Forelimb muscle (tissue), 1 donor: ENCODE data around the gene ZFYVE9. TPM values are rescaled to one million over a fixed set of nuclear protein-coding genes. Genes with fewer than 3 reads are reported as not detected.

Source experiments
- DNase-seq: peaks from one replicate; pipeline ENCODE4 v3.0.0-alpha.2; 2013; ENCODE audit warnings: low read depth
- polyA plus RNA-seq: library from polyadenylated mRNA; unstranded; fragments of 120-200 nt; gene quantifications from one replicate; pipeline ENCODE4 v1.2.1, GENCODE V29; 2013; ENCODE audit not compliant: insufficient read length

ZFYVE9 gene
- polyA plus RNA-seq, 1 donor: 19.8 TPM

GRCh38 chr1:52243221-52243987 lies 101.5 kb downstream of the ZFYVE9 start:
- no peak for DNase-seq

GRCh38 chr1:52249831-52250230 lies 107.9 kb downstream of the ZFYVE9 start:
- no peak for DNase-seq

- no peak for DNase-seq
These were observed 111.5 kb downstream of the ZFYVE9 start for GRCh38 chr1:52253421-52253820.

GRCh38 chr1:52259886-52260285 lies 118.0 kb downstream of the ZFYVE9 start:
- no peak for DNase-seq

GRCh38 chr1:52263153-52263910 lies 121.4 kb downstream of the ZFYVE9 start:
- no peak for DNase-seq

GRCh38 chr1:52264530-52265115 lies 122.7 kb downstream of the ZFYVE9 start:
- DNase-seq: no peak

- no peak for DNase-seq
These were observed 124.6 kb downstream of the ZFYVE9 start for GRCh38 chr1:52266507-52266906.

- no peak for DNase-seq
These were observed 126.5 kb downstream of the ZFYVE9 start for GRCh38 chr1:52268372-52268771.

GRCh38 chr1:52281518-52281917 lies 139.6 kb downstream of the ZFYVE9 start:
- no peak for DNase-seq

- no peak for DNase-seq
These were observed 146.4 kb downstream of the ZFYVE9 start for GRCh38 chr1:52288286-52288685.

- DNase-seq: no peak
These were observed 152.7 kb downstream of the ZFYVE9 start for GRCh38 chr1:52294580-52294979.

GRCh38 chr1:52296345-52296744 lies 154.5 kb downstream of the ZFYVE9 start:
- DNase-seq: peak; percentile 9

GRCh38 chr1:52305417-52306226 lies 163.7 kb downstream of the ZFYVE9 start:
- DNase-seq: no peak

GRCh38 chr1:52306227-52307006 lies 164.5 kb downstream of the ZFYVE9 start:
- no peak for DNase-seq

GRCh38 chr1:52321061-52321460 lies 179.2 kb downstream of the ZFYVE9 start:
- DNase-seq: no peak

- DNase-seq: no peak
These were observed 181.8 kb downstream of the ZFYVE9 start for GRCh38 chr1:52323731-52324130.

- DNase-seq: no peak
These were observed 183.9 kb downstream of the ZFYVE9 start for GRCh38 chr1:52325786-52326185.

- DNase-seq: no peak
These were observed 186.7 kb downstream of the ZFYVE9 start for GRCh38 chr1:52328615-52329014.

- DNase-seq: no peak
These were observed 190.5 kb downstream of the ZFYVE9 start for GRCh38 chr1:52332411-52332810.

GRCh38 chr1:52334906-52335528 lies 193.1 kb downstream of the ZFYVE9 start:
- no peak for DNase-seq

- no peak for DNase-seq
These were observed 195.6 kb downstream of the ZFYVE9 start for GRCh38 chr1:52337439-52337838.
